ENCODE results near the gene SSTR4.

DNA sequence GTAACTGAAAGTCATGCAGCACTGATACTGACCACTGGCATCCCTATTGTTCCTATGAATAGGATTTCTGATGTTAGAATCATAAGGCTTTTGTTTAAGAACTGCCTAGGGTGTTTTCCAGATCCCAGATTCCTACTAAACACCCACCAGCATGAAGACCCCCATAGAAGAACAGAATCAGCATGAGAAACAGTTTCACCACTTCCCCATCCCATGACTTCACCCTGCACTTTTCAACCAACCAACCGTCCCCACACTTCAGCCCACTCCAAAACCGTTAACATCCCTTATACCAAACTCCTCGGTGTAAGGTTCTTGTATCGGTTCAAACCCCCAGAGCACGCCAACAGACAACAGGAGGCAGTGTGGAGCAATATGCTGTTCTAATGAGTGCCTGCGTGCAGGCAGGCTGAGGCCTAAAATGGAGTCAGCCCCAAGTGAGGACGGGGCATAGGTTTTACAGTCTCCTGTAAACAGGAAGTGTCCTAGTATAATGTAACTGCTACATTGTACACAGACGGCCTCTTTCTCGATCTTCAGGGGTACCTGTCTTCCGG, 11.4 kb upstream of the SSTR4 start:
- TF ChIP-seq, protein P1, sequence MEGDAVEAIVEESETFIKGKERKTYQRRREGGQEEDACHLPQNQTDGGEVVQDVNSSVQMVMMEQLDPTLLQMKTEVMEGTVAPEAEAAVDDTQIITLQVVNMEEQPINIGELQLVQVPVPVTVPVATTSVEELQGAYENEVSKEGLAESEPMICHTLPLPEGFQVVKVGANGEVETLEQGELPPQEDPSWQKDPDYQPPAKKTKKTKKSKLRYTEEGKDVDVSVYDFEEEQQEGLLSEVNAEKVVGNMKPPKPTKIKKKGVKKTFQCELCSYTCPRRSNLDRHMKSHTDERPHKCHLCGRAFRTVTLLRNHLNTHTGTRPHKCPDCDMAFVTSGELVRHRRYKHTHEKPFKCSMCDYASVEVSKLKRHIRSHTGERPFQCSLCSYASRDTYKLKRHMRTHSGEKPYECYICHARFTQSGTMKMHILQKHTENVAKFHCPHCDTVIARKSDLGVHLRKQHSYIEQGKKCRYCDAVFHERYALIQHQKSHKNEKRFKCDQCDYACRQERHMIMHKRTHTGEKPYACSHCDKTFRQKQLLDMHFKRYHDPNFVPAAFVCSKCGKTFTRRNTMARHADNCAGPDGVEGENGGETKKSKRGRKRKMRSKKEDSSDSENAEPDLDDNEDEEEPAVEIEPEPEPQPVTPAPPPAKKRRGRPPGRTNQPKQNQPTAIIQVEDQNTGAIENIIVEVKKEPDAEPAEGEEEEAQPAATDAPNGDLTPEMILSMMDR (IDR thresholded peaks at IDR 0.05): no peak
- TF ChIP-seq, protein P2, sequence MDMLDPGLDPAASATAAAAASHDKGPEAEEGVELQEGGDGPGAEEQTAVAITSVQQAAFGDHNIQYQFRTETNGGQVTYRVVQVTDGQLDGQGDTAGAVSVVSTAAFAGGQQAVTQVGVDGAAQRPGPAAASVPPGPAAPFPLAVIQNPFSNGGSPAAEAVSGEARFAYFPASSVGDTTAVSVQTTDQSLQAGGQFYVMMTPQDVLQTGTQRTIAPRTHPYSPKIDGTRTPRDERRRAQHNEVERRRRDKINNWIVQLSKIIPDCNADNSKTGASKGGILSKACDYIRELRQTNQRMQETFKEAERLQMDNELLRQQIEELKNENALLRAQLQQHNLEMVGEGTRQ (CRISPR knock-in tag; IDR thresholded peaks at IDR 0.05): no peak
- TF ChIP-seq, protein P3, sequence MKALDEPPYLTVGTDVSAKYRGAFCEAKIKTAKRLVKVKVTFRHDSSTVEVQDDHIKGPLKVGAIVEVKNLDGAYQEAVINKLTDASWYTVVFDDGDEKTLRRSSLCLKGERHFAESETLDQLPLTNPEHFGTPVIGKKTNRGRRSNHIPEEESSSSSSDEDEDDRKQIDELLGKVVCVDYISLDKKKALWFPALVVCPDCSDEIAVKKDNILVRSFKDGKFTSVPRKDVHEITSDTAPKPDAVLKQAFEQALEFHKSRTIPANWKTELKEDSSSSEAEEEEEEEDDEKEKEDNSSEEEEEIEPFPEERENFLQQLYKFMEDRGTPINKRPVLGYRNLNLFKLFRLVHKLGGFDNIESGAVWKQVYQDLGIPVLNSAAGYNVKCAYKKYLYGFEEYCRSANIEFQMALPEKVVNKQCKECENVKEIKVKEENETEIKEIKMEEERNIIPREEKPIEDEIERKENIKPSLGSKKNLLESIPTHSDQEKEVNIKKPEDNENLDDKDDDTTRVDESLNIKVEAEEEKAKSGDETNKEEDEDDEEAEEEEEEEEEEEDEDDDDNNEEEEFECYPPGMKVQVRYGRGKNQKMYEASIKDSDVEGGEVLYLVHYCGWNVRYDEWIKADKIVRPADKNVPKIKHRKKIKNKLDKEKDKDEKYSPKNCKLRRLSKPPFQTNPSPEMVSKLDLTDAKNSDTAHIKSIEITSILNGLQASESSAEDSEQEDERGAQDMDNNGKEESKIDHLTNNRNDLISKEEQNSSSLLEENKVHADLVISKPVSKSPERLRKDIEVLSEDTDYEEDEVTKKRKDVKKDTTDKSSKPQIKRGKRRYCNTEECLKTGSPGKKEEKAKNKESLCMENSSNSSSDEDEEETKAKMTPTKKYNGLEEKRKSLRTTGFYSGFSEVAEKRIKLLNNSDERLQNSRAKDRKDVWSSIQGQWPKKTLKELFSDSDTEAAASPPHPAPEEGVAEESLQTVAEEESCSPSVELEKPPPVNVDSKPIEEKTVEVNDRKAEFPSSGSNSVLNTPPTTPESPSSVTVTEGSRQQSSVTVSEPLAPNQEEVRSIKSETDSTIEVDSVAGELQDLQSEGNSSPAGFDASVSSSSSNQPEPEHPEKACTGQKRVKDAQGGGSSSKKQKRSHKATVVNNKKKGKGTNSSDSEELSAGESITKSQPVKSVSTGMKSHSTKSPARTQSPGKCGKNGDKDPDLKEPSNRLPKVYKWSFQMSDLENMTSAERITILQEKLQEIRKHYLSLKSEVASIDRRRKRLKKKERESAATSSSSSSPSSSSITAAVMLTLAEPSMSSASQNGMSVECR (CRISPR knock-in tag; IDR thresholded peaks at IDR 0.05; ENCODE audit: borderline replicate concordance): no peak
- TF ChIP-seq, protein P4, sequence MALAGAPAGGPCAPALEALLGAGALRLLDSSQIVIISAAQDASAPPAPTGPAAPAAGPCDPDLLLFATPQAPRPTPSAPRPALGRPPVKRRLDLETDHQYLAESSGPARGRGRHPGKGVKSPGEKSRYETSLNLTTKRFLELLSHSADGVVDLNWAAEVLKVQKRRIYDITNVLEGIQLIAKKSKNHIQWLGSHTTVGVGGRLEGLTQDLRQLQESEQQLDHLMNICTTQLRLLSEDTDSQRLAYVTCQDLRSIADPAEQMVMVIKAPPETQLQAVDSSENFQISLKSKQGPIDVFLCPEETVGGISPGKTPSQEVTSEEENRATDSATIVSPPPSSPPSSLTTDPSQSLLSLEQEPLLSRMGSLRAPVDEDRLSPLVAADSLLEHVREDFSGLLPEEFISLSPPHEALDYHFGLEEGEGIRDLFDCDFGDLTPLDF (CRISPR knock-in tag; IDR thresholded peaks at IDR 0.05): no peak
- TF ChIP-seq NFYB (CRISPR knock-in tag; conservative IDR thresholded peaks at IDR 0.05; ENCODE audit: low read depth) (no peak), SP1 (CRISPR knock-in tag; conservative IDR thresholded peaks at IDR 0.05) (no peak), NFATC4 (CRISPR knock-in tag; IDR thresholded peaks at IDR 0.05) (no peak), TCF7 (CRISPR knock-in tag; IDR thresholded peaks at IDR 0.05; ENCODE audit: low read depth) (no peak)
- TF ChIP-seq, protein P5, sequence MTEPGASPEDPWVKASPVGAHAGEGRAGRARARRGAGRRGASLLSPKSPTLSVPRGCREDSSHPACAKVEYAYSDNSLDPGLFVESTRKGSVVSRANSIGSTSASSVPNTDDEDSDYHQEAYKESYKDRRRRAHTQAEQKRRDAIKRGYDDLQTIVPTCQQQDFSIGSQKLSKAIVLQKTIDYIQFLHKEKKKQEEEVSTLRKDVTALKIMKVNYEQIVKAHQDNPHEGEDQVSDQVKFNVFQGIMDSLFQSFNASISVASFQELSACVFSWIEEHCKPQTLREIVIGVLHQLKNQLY (CRISPR knock-in tag; IDR thresholded peaks at IDR 0.05): no peak
- TF ChIP-seq, protein P6, sequence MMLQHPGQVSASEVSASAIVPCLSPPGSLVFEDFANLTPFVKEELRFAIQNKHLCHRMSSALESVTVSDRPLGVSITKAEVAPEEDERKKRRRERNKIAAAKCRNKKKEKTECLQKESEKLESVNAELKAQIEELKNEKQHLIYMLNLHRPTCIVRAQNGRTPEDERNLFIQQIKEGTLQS (CRISPR knock-in tag; conservative IDR thresholded peaks at IDR 0.05): no peak
- TF ChIP-seq, protein P7, sequence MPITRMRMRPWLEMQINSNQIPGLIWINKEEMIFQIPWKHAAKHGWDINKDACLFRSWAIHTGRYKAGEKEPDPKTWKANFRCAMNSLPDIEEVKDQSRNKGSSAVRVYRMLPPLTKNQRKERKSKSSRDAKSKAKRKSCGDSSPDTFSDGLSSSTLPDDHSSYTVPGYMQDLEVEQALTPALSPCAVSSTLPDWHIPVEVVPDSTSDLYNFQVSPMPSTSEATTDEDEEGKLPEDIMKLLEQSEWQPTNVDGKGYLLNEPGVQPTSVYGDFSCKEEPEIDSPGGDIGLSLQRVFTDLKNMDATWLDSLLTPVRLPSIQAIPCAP (CRISPR knock-in tag; IDR thresholded peaks at IDR 0.05): no peak

All from WTC11 (cell line).